HEK293 (cell line): ENCODE measurements around the gene EML3.

Experiments used
- CTCF ChIA-PET: fragments of 350-600 bp; formaldehyde crosslinking; extraction: SDS; loops from one replicate; lab custom pipeline; 2021; ENCODE audit warnings: antibody characterized with exemption; lab: Yijun Ruan, JAX
- POLR2A ChIA-PET: fragments of 300-600 bp; formaldehyde crosslinking; extraction: SDS; loops from one replicate; lab custom pipeline; 2020; ENCODE audit warnings: antibody characterized with exemption, inconsistent platforms; lab: Yijun Ruan, JAX
- H3K27ac ChIP-seq: fragments of 200-500 bp; sonication (Bioruptor generic); 2 replicates; pipeline ENCODE4 v1.5.1; 2014; ENCODE audit warnings: low read depth, low read length, control low read depth, inconsistent platforms; ENCODE audit errors: extremely low read depth
- H3K36me3 ChIP-seq, 2 experiments: fragments of 200-500 bp in 1 of 2; sonication (Bioruptor generic) in 1 of 2; 1 replicate in 1 of 2; 2 replicates in 1 of 2; pipeline ENCODE4 v1.5.1; 2014 to 2017; ENCODE audit warnings: inconsistent platforms in 2 of 2, low read length in 2 of 2; ENCODE audit not compliant: control insufficient read depth in 2 of 2, insufficient read depth in 1 of 2
- H3K4me1 ChIP-seq: fragments of 200-500 bp; sonication (Bioruptor generic); 2 replicates; pipeline ENCODE4 v1.5.1; 2014; ENCODE audit warnings: mild to moderate bottlenecking, low read length, inconsistent platforms; ENCODE audit not compliant: control insufficient read depth, insufficient read depth
- H3K4me3 ChIP-seq: 2 replicates; pipeline ENCODE4 v1.5.1; 2011; ENCODE audit warnings: low read depth, mild to moderate bottlenecking, control low read depth, low read length, moderate library complexity
- H3K9me3 ChIP-seq: fragments of 200-500 bp; sonication (Bioruptor generic); 2 replicates; pipeline ENCODE4 v1.5.1; 2014; ENCODE audit warnings: low read depth, low read length, inconsistent platforms; ENCODE audit not compliant: control insufficient read depth, insufficient read depth
- GLIS1 ChIP-seq: fragments of 450-650 bp; formaldehyde crosslinking; IDR thresholded peaks from 2 replicates; pipeline ENCODE4 v1.5.1; 2016; ENCODE audit warnings: missing biosample characterization, missing genetic modification characterization
- GLIS2 ChIP-seq: fragments of 450-650 bp; formaldehyde crosslinking; IDR thresholded peaks from 2 replicates; pipeline ENCODE4 v1.5.1; 2016; ENCODE audit warnings: missing biosample characterization, missing genetic modification characterization
- KLF1 ChIP-seq: fragments of 450-650 bp; formaldehyde crosslinking; IDR thresholded peaks from 2 replicates; pipeline ENCODE4 v1.5.1; 2016; ENCODE audit warnings: missing biosample characterization, missing genetic modification characterization
- KLF7 ChIP-seq: fragments of 450-650 bp; formaldehyde crosslinking; IDR thresholded peaks from 2 replicates; pipeline ENCODE4 v1.5.1; 2016; ENCODE audit warnings: missing biosample characterization, missing genetic modification characterization, borderline replicate concordance
- KLF8 ChIP-seq: fragments of 450-650 bp; formaldehyde crosslinking; IDR thresholded peaks from 2 replicates; pipeline ENCODE4 v1.5.1; 2016; ENCODE audit warnings: missing biosample characterization, missing genetic modification characterization
- PRDM1 ChIP-seq: fragments of 450-650 bp; formaldehyde crosslinking; IDR thresholded peaks from 2 replicates; pipeline ENCODE4; 2016; ENCODE audit warnings: missing biosample characterization, missing genetic modification characterization
- RBAK ChIP-seq: fragments of 450-650 bp; formaldehyde crosslinking; IDR thresholded peaks from 2 replicates; pipeline ENCODE4 v1.5.1; 2016; ENCODE audit warnings: missing biosample characterization, missing genetic modification characterization
- ZFP69B ChIP-seq: fragments of 450-650 bp; formaldehyde crosslinking; IDR thresholded peaks from 2 replicates; pipeline ENCODE4 v1.5.1; 2016; ENCODE audit warnings: missing biosample characterization, missing genetic modification characterization
- ZNF132 ChIP-seq: fragments of 450-650 bp; formaldehyde crosslinking; IDR thresholded peaks from 2 replicates; pipeline ENCODE4 v1.5.1; 2017; ENCODE audit warnings: missing biosample characterization, missing genetic modification characterization, borderline replicate concordance
- ZNF140 ChIP-seq: fragments of 450-650 bp; formaldehyde crosslinking; IDR thresholded peaks from 2 replicates; pipeline ENCODE4 v1.5.1; 2016; ENCODE audit warnings: missing biosample characterization, missing genetic modification characterization
- ZNF146 ChIP-seq: fragments of 450-650 bp; formaldehyde crosslinking; IDR thresholded peaks from 2 replicates; pipeline ENCODE4 v1.5.1; 2016; ENCODE audit warnings: missing biosample characterization, missing genetic modification characterization
- ZNF157 ChIP-seq: fragments of 450-650 bp; formaldehyde crosslinking; IDR thresholded peaks from 2 replicates; pipeline ENCODE4 v1.5.1; 2016; ENCODE audit warnings: missing biosample characterization, missing genetic modification characterization
- ZNF221 ChIP-seq: fragments of 450-650 bp; formaldehyde crosslinking; IDR thresholded peaks from 2 replicates; pipeline ENCODE4 v1.5.1; 2017; ENCODE audit warnings: missing biosample characterization, missing genetic modification characterization, borderline replicate concordance
- ZNF24 ChIP-seq: fragments of 450-650 bp; formaldehyde crosslinking; IDR thresholded peaks from 2 replicates; pipeline ENCODE4 v1.5.1; 2016; ENCODE audit warnings: missing biosample characterization, missing genetic modification characterization
- ZNF391 ChIP-seq: fragments of 450-650 bp; formaldehyde crosslinking; IDR thresholded peaks from 2 replicates; pipeline ENCODE4 v1.5.1; 2016; ENCODE audit warnings: low read depth, missing biosample characterization, missing genetic modification characterization, borderline replicate concordance
- ZNF600 ChIP-seq: fragments of 450-650 bp; formaldehyde crosslinking; IDR thresholded peaks from 2 replicates; pipeline ENCODE4 v1.5.1; 2016; ENCODE audit warnings: missing biosample characterization, missing genetic modification characterization
- ZNF670 ChIP-seq: fragments of 450-650 bp; formaldehyde crosslinking; IDR thresholded peaks from 2 replicates; pipeline ENCODE4 v1.5.1; 2016; ENCODE audit warnings: missing biosample characterization, missing genetic modification characterization, low read depth
- ZNF768 ChIP-seq: fragments of 450-650 bp; formaldehyde crosslinking; IDR thresholded peaks from 2 replicates; pipeline ENCODE4 v1.5.1; 2018; ENCODE audit warnings: missing biosample characterization, mild to moderate bottlenecking, missing genetic modification characterization
- ZSCAN5A ChIP-seq: fragments of 450-650 bp; formaldehyde crosslinking; IDR thresholded peaks from 2 replicates; pipeline ENCODE4 v1.5.1; 2016; ENCODE audit warnings: missing biosample characterization, missing genetic modification characterization
- TF ChIP-seq, protein P1 (sequence below): fragments of 450-650 bp; formaldehyde crosslinking; IDR thresholded peaks from 2 replicates; pipeline ENCODE4 v1.5.1; 2016; ENCODE audit warnings: missing biosample characterization, missing genetic modification characterization
- TF ChIP-seq, protein P2 (sequence below): fragments of 450-650 bp; formaldehyde crosslinking; IDR thresholded peaks from 2 replicates; pipeline ENCODE4 v1.5.1; 2017; ENCODE audit warnings: missing biosample characterization, missing genetic modification characterization
- TF ChIP-seq, protein P3 (sequence below): fragments of 450-650 bp; formaldehyde crosslinking; IDR thresholded peaks from 2 replicates; pipeline ENCODE4 v1.5.1; 2017; ENCODE audit warnings: missing biosample characterization, mild to moderate bottlenecking, missing genetic modification characterization, moderate library complexity

The EML3 gene

GRCh38 chr11:62577046-62577714, 35.4 kb downstream of the EML3 start:
- Histone ChIP-seq H3K36me3 (peaks cover 0 to 83% of the 10 kb centered on the region in 2 experiments; a peak in 2 of 3 replicates), H3K9me3 (no peaks in the 10 kb centered on the region), H3K4me1 (no peaks in the 10 kb centered on the region), H3K4me3 (no peak overlapping the region), H3K27ac (no peak overlapping the region)
- CTCF ChIA-PET = interaction anchor here (0.6 to 0.9 kb wide), 2 partner anchors 33 to 72 kb away, joined by 3 to 4 read pairs; no protein-coding TSS in a partner anchor
- POLR2A ChIA-PET = interaction anchor here (0.6 to 3.2 kb wide), 5 partner anchors 15 to 88 kb away, joined by 3 to 8 read pairs (median 3); partner anchors contain the start of genes C11orf98, CSKMT, GANAB and MTA2
- no peak for TF ChIP-seq ZNF132
- no peak for TF ChIP-seq ZNF146 (tag by site-specific recombination)
- no peak for TF ChIP-seq ZNF768 (tag by site-specific recombination)
- TF ChIP-seq ZNF600 (tag by site-specific recombination) = 0 out of 2 replicates have a peak, but pooled peaks have one; percentile 29
- TF ChIP-seq KLF8 = no peak
- TF ChIP-seq, protein P1, sequence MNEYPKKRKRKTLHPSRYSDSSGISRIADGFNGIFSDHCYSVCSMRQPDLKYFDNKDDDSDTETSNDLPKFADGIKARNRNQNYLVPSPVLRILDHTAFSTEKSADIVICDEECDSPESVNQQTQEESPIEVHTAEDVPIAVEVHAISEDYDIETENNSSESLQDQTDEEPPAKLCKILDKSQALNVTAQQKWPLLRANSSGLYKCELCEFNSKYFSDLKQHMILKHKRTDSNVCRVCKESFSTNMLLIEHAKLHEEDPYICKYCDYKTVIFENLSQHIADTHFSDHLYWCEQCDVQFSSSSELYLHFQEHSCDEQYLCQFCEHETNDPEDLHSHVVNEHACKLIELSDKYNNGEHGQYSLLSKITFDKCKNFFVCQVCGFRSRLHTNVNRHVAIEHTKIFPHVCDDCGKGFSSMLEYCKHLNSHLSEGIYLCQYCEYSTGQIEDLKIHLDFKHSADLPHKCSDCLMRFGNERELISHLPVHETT = no peak
- TF ChIP-seq ZNF221 (tag by site-specific recombination) = no peak
- TF ChIP-seq RBAK (tag by site-specific recombination) = no peak
- TF ChIP-seq ZNF670 (tag by site-specific recombination) = no peak
- TF ChIP-seq, protein P2, sequence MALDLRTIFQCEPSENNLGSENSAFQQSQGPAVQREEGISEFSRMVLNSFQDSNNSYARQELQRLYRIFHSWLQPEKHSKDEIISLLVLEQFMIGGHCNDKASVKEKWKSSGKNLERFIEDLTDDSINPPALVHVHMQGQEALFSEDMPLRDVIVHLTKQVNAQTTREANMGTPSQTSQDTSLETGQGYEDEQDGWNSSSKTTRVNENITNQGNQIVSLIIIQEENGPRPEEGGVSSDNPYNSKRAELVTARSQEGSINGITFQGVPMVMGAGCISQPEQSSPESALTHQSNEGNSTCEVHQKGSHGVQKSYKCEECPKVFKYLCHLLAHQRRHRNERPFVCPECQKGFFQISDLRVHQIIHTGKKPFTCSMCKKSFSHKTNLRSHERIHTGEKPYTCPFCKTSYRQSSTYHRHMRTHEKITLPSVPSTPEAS = no peak
- TF ChIP-seq PRDM1 (tag by site-specific recombination) = 0 out of 2 replicates have a peak, but pooled peaks have one; percentile 6
- TF ChIP-seq ZNF140 (tag by site-specific recombination) = no peak

- H3K36me3 ChIP-seq = peaks cover 5 to 85% of the 10 kb centered on the region in 2 experiments; a peak in 2 of 3 replicates
- H3K4me3 ChIP-seq = no peak overlapping the region
- CTCF ChIA-PET = interaction anchor here (1.5 kb wide), 1 partner anchor 151 kb away, joined by 4 read pairs; no protein-coding TSS in a partner anchor
- TF ChIP-seq, protein P3, sequence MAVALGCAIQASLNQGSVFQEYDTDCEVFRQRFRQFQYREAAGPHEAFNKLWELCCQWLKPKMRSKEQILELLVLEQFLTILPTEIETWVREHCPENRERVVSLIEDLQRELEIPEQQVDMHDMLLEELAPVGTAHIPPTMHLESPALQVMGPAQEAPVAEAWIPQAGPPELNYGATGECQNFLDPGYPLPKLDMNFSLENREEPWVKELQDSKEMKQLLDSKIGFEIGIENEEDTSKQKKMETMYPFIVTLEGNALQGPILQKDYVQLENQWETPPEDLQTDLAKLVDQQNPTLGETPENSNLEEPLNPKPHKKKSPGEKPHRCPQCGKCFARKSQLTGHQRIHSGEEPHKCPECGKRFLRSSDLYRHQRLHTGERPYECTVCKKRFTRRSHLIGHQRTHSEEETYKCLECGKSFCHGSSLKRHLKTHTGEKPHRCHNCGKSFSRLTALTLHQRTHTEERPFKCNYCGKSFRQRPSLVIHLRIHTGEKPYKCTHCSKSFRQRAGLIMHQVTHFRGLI (tag by site-specific recombination) = no peak
- TF ChIP-seq KLF1 (tag by site-specific recombination) = no peak
- no peak for TF ChIP-seq KLF7 (tag by site-specific recombination)
- no peak for TF ChIP-seq ZNF157 (tag by site-specific recombination)
- TF ChIP-seq ZNF391 (tag by site-specific recombination) = no peak
- no peak for TF ChIP-seq ZNF24
- TF ChIP-seq ZFP69B = no peak
- no peak for TF ChIP-seq ZSCAN5A (tag by site-specific recombination)
- no peak for TF ChIP-seq GLIS1
- no peak for TF ChIP-seq GLIS2 (tag by site-specific recombination)
- H3K27ac ChIP-seq = no peak overlapping the region
- POLR2A ChIA-PET = interaction anchor here (0.5 kb wide), 1 partner anchor 178 kb away, joined by 4 read pairs; the partner anchor contains the start of gene ZBTB3
- H3K4me1 ChIP-seq = no peaks in the 10 kb centered on the region
- no peaks in the 10 kb centered on the region for H3K9me3 ChIP-seq
These were observed 36.7 kb downstream of the EML3 start for GRCh38 chr11:62575837-62576236.
